NCI-H2107 treated with DMSO at 0.1 percent for 48 hours (cell line): Measurements from ENCODE around the gene TWIST2.

Source experiments
- DNase-seq: peaks from one replicate; lab custom pipeline; 2025; ENCODE audit not compliant: unreplicated experiment; lab: John Stamatoyannopoulos, UW

The TWIST2 gene

GRCh38 chr2:238847841-238848690 is at the start of gene TWIST2:
Gene TWIST2, plus strand, starts transcription at chr2:238848085. Its CDS starts 131 bp downstream, at chr2:238848216.
- no peak for DNase-seq

- no peak for DNase-seq
Measured at GRCh38 chr2:238801791-238802190, 46.1 kb upstream of the TWIST2 start.

DNA sequence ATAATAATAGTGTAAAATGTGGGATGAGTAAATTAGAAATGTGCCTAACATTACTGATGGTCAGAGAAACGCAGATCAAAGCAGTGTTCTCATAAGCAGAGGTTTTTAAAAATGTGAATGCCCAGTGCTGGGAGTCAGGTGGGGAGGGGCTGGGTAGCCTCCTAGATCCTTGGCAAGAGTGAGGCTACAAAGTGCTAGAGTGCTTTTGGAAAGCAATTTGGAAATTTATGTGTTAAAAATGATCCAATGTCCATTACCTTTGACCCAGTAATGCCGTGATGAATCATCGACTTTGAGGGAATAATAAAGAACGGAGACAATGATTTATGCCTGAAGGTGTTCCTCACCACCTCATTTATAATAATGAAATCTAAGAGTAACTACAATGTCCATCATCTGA is 44.9 kb upstream of the TWIST2 start:
- no peak for DNase-seq

DNA sequence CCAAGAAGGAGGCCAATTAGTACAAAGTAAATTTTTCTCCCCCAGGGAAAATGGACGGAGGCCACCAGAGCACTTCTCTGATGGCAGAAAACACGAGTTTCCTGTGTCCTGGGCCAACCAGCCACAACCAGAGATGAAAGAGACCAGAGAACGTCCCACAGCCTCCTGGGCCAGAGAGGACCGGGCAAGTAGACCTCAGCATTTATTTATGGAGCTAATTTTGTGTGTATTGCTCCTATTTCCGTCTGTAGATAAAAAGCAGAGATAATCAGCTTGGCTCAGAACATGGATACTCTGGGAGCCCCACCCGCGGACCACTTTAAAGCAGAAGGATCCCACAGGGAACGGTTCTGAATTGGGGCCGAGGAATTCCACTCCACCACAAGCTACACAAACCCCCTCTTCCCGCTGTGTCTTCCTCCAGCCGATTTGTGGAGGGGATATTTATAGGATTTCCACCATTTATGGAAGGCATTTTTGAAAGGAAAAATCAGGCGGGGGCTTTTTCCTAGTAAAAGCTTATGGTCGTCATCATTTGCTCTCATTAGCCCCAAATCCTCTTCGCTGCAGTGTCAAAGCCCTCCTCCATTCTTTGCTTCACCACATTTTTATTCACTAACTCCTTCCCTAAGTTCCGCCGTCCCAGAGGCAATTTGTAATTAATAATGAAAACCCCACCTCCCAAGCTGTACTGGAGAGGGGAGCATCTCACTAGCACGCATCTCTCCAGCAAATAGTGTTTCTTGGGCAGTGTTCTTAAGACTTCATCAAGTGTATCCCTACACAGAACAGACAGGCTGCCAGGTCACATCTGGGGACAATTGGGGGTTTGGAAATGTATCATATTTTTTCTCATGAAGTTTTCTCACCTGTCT is 43.7 kb upstream of the TWIST2 start:
- DNase-seq: no peak

DNA sequence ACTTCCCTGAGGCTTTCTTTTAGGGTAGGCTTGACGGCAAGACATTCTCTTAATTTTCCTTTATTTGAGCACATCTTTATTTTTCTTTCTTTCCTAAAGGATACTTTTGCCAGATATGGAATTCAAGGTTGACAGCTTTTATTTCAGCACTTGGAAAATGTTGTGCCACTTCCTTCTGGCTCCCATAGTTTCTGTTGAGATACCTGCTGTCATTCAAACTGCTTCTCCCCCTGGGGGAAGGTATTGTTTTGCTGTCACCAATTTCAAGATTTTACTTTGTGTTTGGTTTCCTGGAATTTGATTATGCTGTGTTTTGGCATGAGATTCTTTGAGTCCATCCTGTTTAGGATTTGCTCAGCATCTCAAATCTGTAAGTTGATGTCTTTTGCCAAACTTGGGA is 39.1 kb upstream of the TWIST2 start:
- DNase-seq: no peak

DNA sequence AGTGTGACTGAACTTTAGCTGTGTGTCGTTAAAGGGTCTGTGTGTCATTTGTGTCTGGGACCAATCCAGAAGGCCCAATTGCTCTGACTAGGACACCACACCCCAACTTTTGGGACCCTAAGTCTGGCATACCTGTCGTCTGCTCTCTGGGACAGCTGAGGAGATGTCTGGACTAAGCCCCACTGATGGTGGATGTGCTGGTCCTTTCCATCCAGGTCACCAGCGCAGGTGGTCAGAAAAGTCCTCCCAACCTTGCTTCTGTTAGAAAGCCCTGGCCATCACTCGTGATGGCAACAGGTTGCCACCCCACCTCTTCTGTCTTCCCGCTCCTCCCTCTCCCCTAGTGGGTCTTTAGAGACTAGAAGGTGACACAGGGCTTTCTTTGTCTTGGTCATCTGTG is 37.6 kb upstream of the TWIST2 start:
- DNase-seq: no peak

DNA sequence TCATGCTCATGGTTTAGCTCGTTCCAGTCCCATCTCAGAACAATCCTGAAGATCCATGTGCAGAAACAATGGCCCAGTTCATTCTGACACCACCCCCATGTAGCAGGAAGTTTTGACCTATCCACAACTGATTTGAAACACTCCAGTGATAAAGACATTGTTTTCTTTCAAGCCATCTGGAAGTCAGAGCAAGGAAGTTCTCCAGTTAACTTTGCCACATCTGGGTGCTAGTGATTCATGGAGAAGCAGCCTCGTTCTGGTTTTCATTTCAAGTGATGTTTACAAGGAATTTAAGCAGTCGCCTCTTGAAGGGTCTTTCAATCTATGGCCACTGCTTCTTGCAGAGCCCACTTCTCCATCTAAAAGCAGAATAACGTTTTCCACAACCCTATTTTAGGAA is 36.6 kb upstream of the TWIST2 start:
- DNase-seq: no peak

GRCh38 chr2:238811759-238812158 is 36.1 kb upstream of the TWIST2 start:
- DNase-seq: no peak

DNA sequence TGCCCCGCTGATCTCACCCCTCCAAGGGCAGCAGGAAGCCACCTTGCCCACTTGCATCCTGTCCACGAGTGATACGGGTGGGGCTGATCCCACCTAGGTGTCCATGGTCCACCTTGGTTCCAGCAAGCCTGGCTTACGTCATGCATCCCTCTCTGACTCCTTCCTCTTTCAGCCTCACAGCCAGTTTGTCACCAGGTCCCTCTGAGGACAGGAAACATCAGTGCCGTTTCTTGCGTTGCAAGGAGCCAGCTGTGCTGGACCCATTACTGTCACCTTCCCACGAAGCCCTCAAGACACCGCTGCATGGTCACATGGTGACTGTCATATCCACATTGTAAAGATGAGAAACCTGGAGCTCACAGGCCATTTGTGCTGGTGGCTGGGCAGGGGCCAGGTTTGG is 34.8 kb upstream of the TWIST2 start:
- DNase-seq: no peak

GRCh38 chr2:238814815-238815214 is 33.1 kb upstream of the TWIST2 start:
- DNase-seq: no peak

- no peak for DNase-seq
Measured at GRCh38 chr2:238816291-238816690, 31.6 kb upstream of the TWIST2 start.

DNA sequence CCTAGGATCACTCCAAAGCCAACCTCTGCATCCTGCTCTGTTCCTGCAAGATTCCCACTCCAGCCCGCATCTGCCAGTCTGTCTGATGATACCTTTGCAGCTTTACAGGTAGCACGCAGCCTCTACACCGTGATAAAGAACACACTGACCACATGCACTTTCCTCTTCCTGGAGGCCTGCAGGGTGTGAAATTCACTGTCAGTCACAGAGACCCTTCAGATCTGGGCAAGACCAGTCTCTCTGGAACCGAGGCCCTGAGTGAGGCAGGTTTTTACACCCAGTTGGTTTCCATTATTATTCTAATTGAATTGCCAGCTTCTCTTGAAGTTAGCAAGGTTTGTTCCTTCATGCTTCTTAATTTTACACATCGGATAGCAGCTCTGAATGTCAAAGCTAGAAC is 30.5 kb upstream of the TWIST2 start:
- DNase-seq: no peak

- no peak for DNase-seq
Measured at GRCh38 chr2:238817891-238818290, 30.0 kb upstream of the TWIST2 start.

- DNase-seq: no peak
Measured at GRCh38 chr2:238818561-238818960, 29.3 kb upstream of the TWIST2 start.

GRCh38 chr2:238820197-238820596 is 27.7 kb upstream of the TWIST2 start:
- DNase-seq: no peak

DNA sequence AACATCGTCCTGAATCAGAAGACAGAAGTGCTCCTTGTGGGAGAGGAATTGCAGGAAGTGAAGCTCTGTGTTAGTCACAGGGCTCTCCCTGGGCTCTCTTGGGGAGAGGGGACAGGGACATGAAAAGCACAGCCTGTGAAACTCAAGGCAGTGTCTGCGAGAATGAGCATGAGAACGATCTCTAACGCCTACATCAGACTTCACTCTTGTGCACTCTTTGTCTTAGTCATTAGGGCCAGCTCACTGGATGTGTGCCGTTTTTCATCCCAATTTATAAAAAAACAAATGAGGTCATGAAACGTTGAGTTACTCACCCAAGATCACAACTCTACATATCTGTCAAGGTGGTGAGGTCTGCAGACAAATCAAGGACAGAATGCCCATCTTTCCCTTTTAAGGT is 27.0 kb upstream of the TWIST2 start:
- no peak for DNase-seq

DNA sequence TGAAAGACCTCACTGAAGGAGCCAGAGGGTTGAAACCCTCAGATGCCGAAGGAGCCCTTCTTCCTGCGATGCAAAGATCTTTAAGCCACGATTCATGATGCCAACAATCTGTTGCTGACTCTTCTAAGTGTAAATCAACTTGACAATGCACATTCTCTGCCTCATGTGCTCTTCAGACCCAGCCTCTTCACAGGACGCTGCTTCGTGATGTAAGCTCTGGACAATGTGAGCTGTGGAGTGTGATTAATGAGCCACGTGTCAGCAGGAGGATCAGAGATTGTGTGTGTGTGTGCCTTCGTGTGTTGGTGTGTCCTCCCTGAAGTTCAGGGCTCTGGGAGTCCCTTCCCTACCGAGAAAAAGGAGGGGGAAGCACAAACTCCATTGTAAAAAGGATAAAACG is 26.5 kb upstream of the TWIST2 start:
- DNase-seq: no peak

GRCh38 chr2:238821944-238822670 is 25.8 kb upstream of the TWIST2 start:
- no peak for DNase-seq

DNA sequence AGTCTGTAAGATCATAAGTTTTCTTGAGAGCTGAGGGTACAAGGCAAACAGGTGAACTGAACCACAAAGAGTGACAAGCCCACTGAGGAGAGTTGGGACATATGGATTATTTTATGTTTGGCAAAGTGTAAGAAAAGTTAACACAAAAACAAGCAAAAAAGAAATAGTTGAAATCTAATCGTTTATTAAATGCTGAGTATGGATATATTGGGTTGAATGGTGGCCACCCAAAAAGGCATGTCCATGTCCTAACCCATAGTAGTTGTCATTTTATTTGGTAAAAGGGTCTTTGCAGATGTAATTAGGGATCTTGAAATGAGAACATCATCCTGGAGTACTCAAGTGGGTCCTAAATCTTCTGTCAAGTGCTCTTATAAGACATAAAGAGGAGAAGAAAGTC is 24.9 kb upstream of the TWIST2 start:
- DNase-seq: no peak

GRCh38 chr2:238831177-238831576 is 16.7 kb upstream of the TWIST2 start:
- no peak for DNase-seq

GRCh38 chr2:238834982-238835381 is 12.9 kb upstream of the TWIST2 start:
- no peak for DNase-seq
